HCEC 1CT (cell line): ENCODE results near the gene RNF212B.
A peak's percentile ranks its signal among the peaks of the same experiment; 100 is the strongest.

Experiments
- DNase-seq: peaks from one replicate; pipeline ENCODE4 v3.0.0-alpha.2; 2017

Gene RNF212B

GRCh38 chr14:23321572-23322547, 84.1 kb downstream of the RNF212B start:
- peak; percentile 72 for DNase-seq
